DND-41 (cell line): Measurements from ENCODE around the gene SNX10.

Experiments
- ATAC-seq: fragments of 200-7000 bp; cut with Tn5 transposase; 3 replicates; pipeline ENCODE4 v1.9.1; 2021; ENCODE audit warnings: low read depth; ENCODE audit not compliant: insufficient read depth
- DNase-seq: peaks from one replicate; pipeline ENCODE4 v3.0.0-alpha.2; 2020
- H2AFZ ChIP-seq: 2 replicates; pipeline ENCODE4 v1.6.0; 2012; ENCODE audit warnings: low read depth, low read length
- H3K27ac ChIP-seq: 2 replicates; pipeline ENCODE4 v1.5.1; 2012; ENCODE audit warnings: low read length, inconsistent platforms
- H3K27me3 ChIP-seq: fragments of 200-600 bp; sonication (generic); 2 replicates; pipeline ENCODE4 v1.6.0; 2012; ENCODE audit warnings: low read length, mild to moderate bottlenecking, inconsistent platforms; ENCODE audit not compliant: insufficient read depth, poor library complexity
- H3K36me3 ChIP-seq: 2 replicates; pipeline ENCODE4 v1.5.1; 2012; ENCODE audit warnings: low read length, inconsistent platforms; ENCODE audit not compliant: insufficient read depth
- H3K4me1 ChIP-seq: 2 replicates; pipeline ENCODE4 v1.5.1; 2012; ENCODE audit warnings: mild to moderate bottlenecking, low read length; ENCODE audit not compliant: insufficient read depth
- H3K4me2 ChIP-seq: 2 replicates; pipeline ENCODE4 v1.6.0; 2012; ENCODE audit warnings: mild to moderate bottlenecking, moderate library complexity, low read length, inconsistent platforms; ENCODE audit not compliant: insufficient read depth
- H3K4me3 ChIP-seq, 2 experiments: fragments of 200-600 bp in 1 of 2; shearing (Covaris generic) in 1 of 2; 2 replicates each; pipeline ENCODE4 v1.5.1; 2012 to 2016; ENCODE audit warnings: inconsistent platforms in 2 of 2, low read length in 2 of 2, mild to moderate bottlenecking in 2 of 2, low read depth in 1 of 2, moderate library complexity in 1 of 2
- H3K79me2 ChIP-seq: 2 replicates; pipeline ENCODE4 v1.6.0; 2012; ENCODE audit warnings: low read length, inconsistent platforms; ENCODE audit not compliant: insufficient read depth
- H3K9ac ChIP-seq: 2 replicates; pipeline ENCODE4 v1.6.0; 2012; ENCODE audit warnings: low read depth, mild to moderate bottlenecking, inconsistent platforms, low read length, moderate library complexity
- H3K9me3 ChIP-seq: 2 replicates; pipeline ENCODE4 v1.5.1; 2012; ENCODE audit warnings: low read length, moderate library complexity, mild to moderate bottlenecking, inconsistent platforms; ENCODE audit not compliant: insufficient read depth, severe bottlenecking
- H4K20me1 ChIP-seq: 2 replicates; pipeline ENCODE4 v1.6.0; 2012; ENCODE audit warnings: low read length; ENCODE audit not compliant: insufficient read depth
- CTCF ChIP-seq: IDR thresholded peaks from 2 replicates; pipeline ENCODE4 v1.5.1; 2012; ENCODE audit warnings: borderline replicate concordance, low read length, moderate library complexity, mild to moderate bottlenecking; ENCODE audit not compliant: poor library complexity, severe bottlenecking; ENCODE audit errors: extremely low read depth
- EZH2 ChIP-seq: IDR thresholded peaks from 3 replicates; pipeline ENCODE4 v1.6.1; 2012; ENCODE audit warnings: borderline replicate concordance, low read depth, mild to moderate bottlenecking, moderate library complexity, low read length, inconsistent platforms; ENCODE audit not compliant: severe bottlenecking

SNX10 gene

GRCh38 chr7:26319636-26320035, 28.0 kb downstream of the SNX10 start:
- TF ChIP-seq EZH2 (no peak), CTCF (no peak)
- ATAC-seq (no peak), DNase-seq (no peak)
- Histone ChIP-seq H3K4me3 (no peak overlapping the region), H3K27me3 (no peaks in the 10 kb centered on the region), H3K4me1 (no peaks in the 10 kb centered on the region), H3K27ac (no peak overlapping the region), H3K36me3 (no peaks in the 10 kb centered on the region), H3K9ac (no peak overlapping the region), H3K9me3 (no peaks in the 10 kb centered on the region), H3K79me2 (no peaks in the 10 kb centered on the region), H4K20me1 (no peaks in the 10 kb centered on the region), H2AFZ (no peak overlapping the region), H3K4me2 (no peak overlapping the region)

GRCh38 chr7:26320878-26321277, 29.2 kb downstream of the SNX10 start:
- ATAC-seq, result no peak
- no peak overlapping the region for H3K4me3 ChIP-seq
- no peaks in the 10 kb centered on the region for H3K79me2 ChIP-seq
- H3K27me3 ChIP-seq, result no peaks in the 10 kb centered on the region
- no peak for TF ChIP-seq EZH2
- no peak for TF ChIP-seq CTCF
- no peak overlapping the region for H3K4me2 ChIP-seq
- no peaks in the 10 kb centered on the region for H4K20me1 ChIP-seq
- H3K4me1 ChIP-seq, result no peaks in the 10 kb centered on the region
- no peak overlapping the region for H2AFZ ChIP-seq
- no peaks in the 10 kb centered on the region for H3K9me3 ChIP-seq
- H3K36me3 ChIP-seq, result no peaks in the 10 kb centered on the region
- no peak overlapping the region for H3K27ac ChIP-seq
- DNase-seq, result no peak
- H3K9ac ChIP-seq, result no peak overlapping the region

GRCh38 chr7:26321435-26321834, 29.8 kb downstream of the SNX10 start:
- no peak for ATAC-seq
- TF ChIP-seq CTCF (no peak), EZH2 (no peak)

GRCh38 chr7:26326211-26326610, 34.5 kb downstream of the SNX10 start:
- Histone ChIP-seq H3K27ac (no peak overlapping the region), H3K36me3 (no peaks in the 10 kb centered on the region), H4K20me1 (no peaks in the 10 kb centered on the region), H3K27me3 (no peaks in the 10 kb centered on the region), H2AFZ (no peak overlapping the region), H3K79me2 (no peaks in the 10 kb centered on the region), H3K4me3 (no peak overlapping the region), H3K9ac (no peak overlapping the region), H3K9me3 (no peaks in the 10 kb centered on the region), H3K4me2 (no peak overlapping the region), H3K4me1 (no peaks in the 10 kb centered on the region)
- no peak for DNase-seq
- no peak for ATAC-seq
- TF ChIP-seq CTCF (no peak), EZH2 (no peak)

More at GRCh38 chr7:26321435-26321834, 29.8 kb downstream of the SNX10 start:
- Histone ChIP-seq H3K4me3 (no peak overlapping the region), H3K9ac (no peak overlapping the region), H3K4me1 (no peaks in the 10 kb centered on the region), H3K9me3 (no peaks in the 10 kb centered on the region), H3K36me3 (no peaks in the 10 kb centered on the region), H3K27ac (no peak overlapping the region), H3K27me3 (no peaks in the 10 kb centered on the region), H2AFZ (no peak overlapping the region), H3K4me2 (no peak overlapping the region), H3K79me2 (no peaks in the 10 kb centered on the region), H4K20me1 (no peaks in the 10 kb centered on the region)
- DNase-seq, result no peak
